HCT116 (cell line): ENCODE results near the gene RPS25.

ENCODE experiments used
- CTCF ChIP-seq, 3 experiments: fragments of 200-600 bp in 1 of 3; sonication (generic) in 1 of 3; IDR thresholded peaks in 2 of 3; conservative IDR thresholded peaks in 1 of 3; 2 replicates each; pipeline ENCODE4 v1.5.1; 2012 to 2017; ENCODE audit warnings: low read depth in 2 of 3, low read length in 2 of 3, antibody characterized with exemption in 1 of 3, borderline replicate concordance in 1 of 3, control low read depth in 1 of 3, mild to moderate bottlenecking in 1 of 3, mixed read lengths in 1 of 3, mixed run types in 1 of 3, moderate library complexity in 1 of 3; ENCODE audit not compliant: insufficient read depth in 1 of 3
- EGR1 ChIP-seq: IDR thresholded peaks from 2 replicates; pipeline ENCODE4 v1.6.1; 2012; ENCODE audit warnings: low read depth
- POLR2A ChIP-seq: IDR thresholded peaks from 2 replicates; pipeline ENCODE4 v1.7.0; 2011; ENCODE audit warnings: borderline replicate concordance; ENCODE audit not compliant: insufficient read depth, insufficient read length; ENCODE audit errors: extremely low read depth
- SP1 ChIP-seq: IDR thresholded peaks from 2 replicates; pipeline ENCODE4 v1.6.1; 2012; ENCODE audit warnings: low read depth
- ZBTB33 ChIP-seq: IDR thresholded peaks from 2 replicates; pipeline ENCODE4 v1.6.1; 2011; ENCODE audit warnings: mild to moderate bottlenecking, low read length, moderate library complexity; ENCODE audit not compliant: insufficient replicate concordance; ENCODE audit errors: extremely low read depth

- TF ChIP-seq ZBTB33 (no peak), POLR2A (no peak), EGR1 (no peak), SP1 (no peak), CTCF (IDR thresholded peaks at IDR 0.05 in 2 of 3, conservative IDR thresholded peaks at IDR 0.05 in 1 of 3; ENCODE audit: borderline replicate concordance in 1 of 3, insufficient read depth in 1 of 3, low read depth in 2 of 3, low read length in 2 of 3) (no peak)
Measured at GRCh38 chr11:118971646-118972045, 46.5 kb downstream of the RPS25 start, which contains the start of gene FOXR1.
